Measurements from ENCODE around the gene TCF4.

- TF ChIP-seq CTCF (IDR thresholded peaks at IDR 0.05; ENCODE audit: low read depth, low read length, missing input control) (no peak), SP1 (IDR thresholded peaks at IDR 0.05) (no peak), ATF3 (IDR thresholded peaks at IDR 0.05) (no peak), RXRA (IDR thresholded peaks at IDR 0.05) (no peak), JUND (IDR thresholded peaks at IDR 0.05) (no peak), RAD21 (IDR thresholded peaks at IDR 0.05) (no peak), MAX (IDR thresholded peaks at IDR 0.05) (no peak), FOXA1 (IDR thresholded peaks at IDR 0.05) (no peak), FOXA2 (IDR thresholded peaks at IDR 0.05) (no peak), YY1 (IDR thresholded peaks at IDR 0.05) (no peak), REST (IDR thresholded peaks at IDR 0.05) (no peak), GABPA (IDR thresholded peaks at IDR 0.05 in 1 of 2, conservative IDR thresholded peaks at IDR 0.05 in 1 of 2) (no peak), TAF1 (conservative IDR thresholded peaks at IDR 0.05) (no peak), EGR1 (IDR thresholded peaks at IDR 0.05; ENCODE audit: low read depth in 2 of 2) (no peak)
Observed at GRCh38 chr18:55314615-55315237, 273.3 kb downstream of the TCF4 start.
